Measurements from ENCODE around the gene PTGER1. TPM values are rescaled to one million over a fixed set of nuclear protein-coding genes. Genes with fewer than 3 reads are reported as not detected.
A peak's percentile ranks its signal among the peaks of the same experiment; 100 is the strongest.

PTGER1 gene
- total RNA-seq, 1 donor from 2014 or later = 0.56 TPM

DNA sequence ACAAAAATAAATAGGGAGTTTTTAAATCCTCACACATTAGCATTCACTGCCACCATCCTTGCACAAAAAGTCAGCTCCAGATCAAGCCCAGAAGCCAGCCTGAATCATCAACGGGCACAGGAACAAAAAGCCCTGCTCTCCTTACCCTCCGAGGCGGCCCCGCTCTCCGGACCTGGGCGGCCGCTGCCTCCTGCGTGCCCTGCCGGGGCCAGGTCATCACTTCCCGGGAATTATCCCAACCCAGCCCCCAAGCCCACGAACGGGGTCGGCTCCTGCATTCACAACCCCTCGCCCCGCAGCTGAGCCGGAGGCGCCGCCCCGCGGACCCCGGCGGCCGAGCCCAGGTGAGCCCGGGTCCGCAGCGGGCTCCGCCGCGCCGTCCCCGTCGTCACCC, 42.3 kb upstream of the PTGER1 start:
- H3K36me3 Mint-ChIP-seq = peaks cover 24% of the 10 kb centered on the region

DNA sequence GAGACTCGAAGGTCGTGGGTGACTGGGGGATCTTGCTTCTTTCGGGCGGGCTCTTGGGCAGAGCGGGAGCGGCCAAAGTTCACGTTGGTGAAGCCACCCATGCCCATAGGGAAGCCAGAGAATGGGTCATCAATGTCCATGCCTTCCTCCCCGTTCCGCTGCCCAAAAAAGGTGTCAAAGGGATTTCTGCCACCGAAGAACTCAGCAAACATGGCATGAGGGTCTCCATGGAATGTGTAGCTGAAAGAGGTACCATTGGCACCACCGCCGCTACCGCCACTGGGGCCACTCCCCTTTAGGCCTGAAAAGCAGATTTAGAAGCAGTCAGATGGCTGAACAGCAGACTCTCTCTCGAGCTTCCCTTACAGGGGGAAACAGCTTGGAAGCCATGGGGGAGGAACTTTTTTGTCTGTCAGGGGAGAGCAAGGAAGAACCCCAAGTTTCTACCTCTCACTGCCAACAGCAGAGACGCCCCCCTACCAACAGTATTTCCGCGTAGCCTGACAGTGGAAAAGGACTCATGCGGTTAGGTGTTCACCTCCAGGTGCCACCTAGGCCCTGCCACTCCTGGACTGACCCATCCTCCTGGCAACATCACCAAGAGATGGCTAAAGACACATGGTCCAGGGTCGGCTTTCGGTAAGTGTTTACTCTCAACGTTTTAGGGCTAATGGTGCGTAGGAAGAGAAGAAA, 41.7 kb upstream of the PTGER1 start:
- DNase-seq (ENCODE audit: extremely low spot score, unreplicated experiment) = no peak
- peak overlapping the region; percentile 94 for H3K4me3 Mint-ChIP-seq
- H3K36me3 Mint-ChIP-seq = peaks cover 24% of the 10 kb centered on the region
- peak overlapping the region; percentile 80 for H3K27ac Mint-ChIP-seq
- TF ChIP-seq, protein P1, sequence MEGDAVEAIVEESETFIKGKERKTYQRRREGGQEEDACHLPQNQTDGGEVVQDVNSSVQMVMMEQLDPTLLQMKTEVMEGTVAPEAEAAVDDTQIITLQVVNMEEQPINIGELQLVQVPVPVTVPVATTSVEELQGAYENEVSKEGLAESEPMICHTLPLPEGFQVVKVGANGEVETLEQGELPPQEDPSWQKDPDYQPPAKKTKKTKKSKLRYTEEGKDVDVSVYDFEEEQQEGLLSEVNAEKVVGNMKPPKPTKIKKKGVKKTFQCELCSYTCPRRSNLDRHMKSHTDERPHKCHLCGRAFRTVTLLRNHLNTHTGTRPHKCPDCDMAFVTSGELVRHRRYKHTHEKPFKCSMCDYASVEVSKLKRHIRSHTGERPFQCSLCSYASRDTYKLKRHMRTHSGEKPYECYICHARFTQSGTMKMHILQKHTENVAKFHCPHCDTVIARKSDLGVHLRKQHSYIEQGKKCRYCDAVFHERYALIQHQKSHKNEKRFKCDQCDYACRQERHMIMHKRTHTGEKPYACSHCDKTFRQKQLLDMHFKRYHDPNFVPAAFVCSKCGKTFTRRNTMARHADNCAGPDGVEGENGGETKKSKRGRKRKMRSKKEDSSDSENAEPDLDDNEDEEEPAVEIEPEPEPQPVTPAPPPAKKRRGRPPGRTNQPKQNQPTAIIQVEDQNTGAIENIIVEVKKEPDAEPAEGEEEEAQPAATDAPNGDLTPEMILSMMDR (conservative IDR thresholded peaks at IDR 0.05) = no peak
- H3K4me1 Mint-ChIP-seq (ENCODE audit: unreplicated experiment) = peaks cover 32% of the 10 kb centered on the region
- no peaks in the 10 kb centered on the region for H3K9me3 Mint-ChIP-seq
- H3K27me3 Mint-ChIP-seq = no peaks in the 10 kb centered on the region

More for the DNA sequence above, 42.3 kb upstream of the PTGER1 start:
- Mint-ChIP-seq H3K27ac (peak overlapping the region; percentile 80), H3K4me1 (ENCODE audit: unreplicated experiment) (peaks cover 32% of the 10 kb centered on the region), H3K27me3 (no peaks in the 10 kb centered on the region), H3K4me3 (peak overlapping the region; percentile 94), H3K9me3 (no peaks in the 10 kb centered on the region)
- TF ChIP-seq, protein P1 (conservative IDR thresholded peaks at IDR 0.05) = no peak
- DNase-seq (ENCODE audit: extremely low spot score, unreplicated experiment) = no peak

DNA sequence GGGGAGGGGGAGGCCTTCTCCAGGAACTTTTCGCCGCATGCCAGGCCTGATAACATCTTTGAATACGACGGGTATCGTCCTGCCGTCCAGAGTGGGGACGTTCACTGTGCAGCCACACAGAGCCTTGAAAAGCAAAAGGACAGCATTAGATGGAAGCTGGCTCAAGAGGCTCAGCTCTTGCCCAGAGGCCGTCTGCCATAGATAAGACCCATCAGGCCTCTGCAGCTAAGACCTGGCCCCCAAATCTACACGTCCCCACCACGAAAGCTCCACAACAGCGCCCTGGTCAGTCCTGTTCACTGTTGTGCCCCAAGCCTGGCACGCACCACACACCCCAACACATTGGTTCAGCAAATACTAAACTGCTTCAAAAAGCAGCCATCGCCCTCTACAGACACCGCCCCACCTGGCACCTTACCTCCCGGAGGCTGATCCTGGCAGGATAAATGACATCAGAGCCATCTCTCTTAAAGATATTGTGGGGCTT, 40.9 kb upstream of the PTGER1 start:
- peaks cover 36% of the 10 kb centered on the region for H3K4me1 Mint-ChIP-seq (ENCODE audit: unreplicated experiment)

DNA sequence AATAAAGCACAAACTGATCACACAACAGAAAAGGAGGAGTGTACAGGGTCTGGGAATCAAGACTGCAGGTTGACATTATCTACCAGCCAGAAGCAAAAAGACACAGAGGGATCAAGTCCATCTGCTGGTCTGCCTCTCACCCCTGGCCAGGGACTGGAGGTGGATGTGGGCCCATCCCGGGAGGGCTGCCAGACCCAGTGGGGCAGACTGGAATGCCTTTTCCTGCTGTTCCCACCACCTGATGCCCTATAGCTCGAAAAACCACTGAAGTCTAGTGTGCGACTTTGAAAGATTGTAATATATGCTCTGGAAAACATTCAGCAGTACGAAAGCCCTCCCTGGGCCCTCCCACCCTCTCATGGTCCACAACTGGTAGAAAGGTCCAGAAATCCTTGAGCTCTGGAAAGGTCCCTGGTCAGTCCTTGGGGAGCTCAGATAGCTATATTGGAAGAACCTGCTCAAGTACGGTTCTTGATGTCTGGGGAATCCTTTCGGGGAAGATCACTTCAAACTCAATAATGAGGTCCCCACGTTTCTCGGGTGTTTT, 40.4 kb upstream of the PTGER1 start:
- TF ChIP-seq, protein P1 (conservative IDR thresholded peaks at IDR 0.05) = no peak
- H3K27ac Mint-ChIP-seq = peak overlapping the region; percentile 80

More for the DNA sequence above, 40.9 kb upstream of the PTGER1 start:
- peaks cover 24% of the 10 kb centered on the region for H3K36me3 Mint-ChIP-seq
- H3K27ac Mint-ChIP-seq = peak overlapping the region; percentile 80
- TF ChIP-seq, protein P1 (conservative IDR thresholded peaks at IDR 0.05) = no peak
- no peaks in the 10 kb centered on the region for H3K27me3 Mint-ChIP-seq
- no peak for DNase-seq (ENCODE audit: extremely low spot score, unreplicated experiment)
- H3K9me3 Mint-ChIP-seq = no peaks in the 10 kb centered on the region
- peak overlapping the region; percentile 94 for H3K4me3 Mint-ChIP-seq

DNA sequence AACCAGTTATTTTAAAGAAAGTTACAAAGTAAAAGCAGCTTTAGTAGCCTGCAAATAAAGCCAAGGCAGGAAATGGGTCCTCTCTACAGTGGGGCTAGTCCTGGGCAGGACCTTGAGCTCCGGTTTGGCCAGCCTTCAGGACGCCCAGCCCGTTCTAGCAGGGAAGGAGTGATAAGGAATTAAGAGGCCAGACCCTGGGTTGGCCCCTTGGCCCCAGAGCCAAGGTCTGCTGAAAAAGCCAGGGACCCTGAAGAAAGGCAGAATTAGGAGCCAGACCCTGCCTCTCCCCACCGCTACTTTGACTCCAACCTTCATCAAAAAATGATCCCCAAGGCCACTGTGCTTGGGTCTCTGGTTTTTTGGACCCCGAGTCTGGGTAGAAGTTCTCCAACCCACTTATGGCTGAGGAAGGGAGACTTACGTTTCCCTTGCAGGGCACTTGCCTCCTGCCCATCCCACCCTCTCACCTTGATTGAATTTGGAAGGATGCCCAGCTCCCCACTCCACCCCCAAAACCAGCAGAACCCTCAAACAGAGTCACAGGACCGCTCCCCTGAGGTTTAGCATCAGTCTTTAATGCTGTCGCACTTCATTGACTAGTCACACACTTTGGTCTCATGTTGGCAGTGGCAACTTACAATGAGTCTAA, 39.2 kb upstream of the PTGER1 start:
- H3K4me3 Mint-ChIP-seq = peak overlapping the region; percentile 94
- TF ChIP-seq, protein P1 (conservative IDR thresholded peaks at IDR 0.05) = no peak
- H3K27ac Mint-ChIP-seq = peak overlapping the region; percentile 80

More for the DNA sequence above, 40.4 kb upstream of the PTGER1 start:
- Mint-ChIP-seq H3K9me3 (no peaks in the 10 kb centered on the region), H3K4me1 (ENCODE audit: unreplicated experiment) (peaks cover 40% of the 10 kb centered on the region), H3K4me3 (peak overlapping the region; percentile 94), H3K36me3 (peaks cover 24% of the 10 kb centered on the region), H3K27me3 (no peaks in the 10 kb centered on the region)
- no peak for DNase-seq (ENCODE audit: extremely low spot score, unreplicated experiment)

More for the DNA sequence above, 39.2 kb upstream of the PTGER1 start:
- DNase-seq (ENCODE audit: extremely low spot score, unreplicated experiment) = no peak
- Mint-ChIP-seq H3K9me3 (no peaks in the 10 kb centered on the region), H3K27me3 (no peaks in the 10 kb centered on the region), H3K36me3 (peaks cover 24% of the 10 kb centered on the region), H3K4me1 (ENCODE audit: unreplicated experiment) (peaks cover 42% of the 10 kb centered on the region)
